Ascending aorta (tissue), 2 donors: ENCODE results near the gene CD1C. TPM values are rescaled to one million over a fixed set of nuclear protein-coding genes. Genes with fewer than 3 reads are reported as not detected.

Source experiments
- DNase-seq, 2 donors: peaks; one replicate each; pipeline ENCODE4 v3.0.0-alpha.2; 2019; ENCODE audit warnings: low spot score in 2 of 2
- H3K27ac ChIP-seq, 2 donors: fragments of 200-600 bp; sonication (generic); one replicate each; pipeline ENCODE4 v1.5.1; 2016 to 2017; ENCODE audit warnings: mild to moderate bottlenecking in 1 of 2
- H3K27me3 ChIP-seq: fragments of 200-600 bp; sonication (generic); one replicate; pipeline ENCODE4 v1.5.1; 2017
- H3K36me3 ChIP-seq, 2 donors: fragments of 200-600 bp; sonication (generic); one replicate each; pipeline ENCODE4 v1.5.1; 2016
- H3K4me1 ChIP-seq, 2 donors: fragments of 200-600 bp; sonication (generic); one replicate each; pipeline ENCODE4 v1.5.1; 2016 to 2017; ENCODE audit warnings: mild to moderate bottlenecking in 1 of 2
- H3K4me3 ChIP-seq, 2 donors: fragments of 200-600 bp; sonication (generic); one replicate each; pipeline ENCODE4 v1.5.1; 2016 to 2017; ENCODE audit warnings: mild to moderate bottlenecking in 1 of 2
- H3K9me3 ChIP-seq, 2 donors: fragments of 200-600 bp; sonication (generic); one replicate each; pipeline ENCODE4 v1.5.1; 2016
- CTCF ChIP-seq, 3 experiments: fragments of 200-600 bp in 2 of 3; fragments of 450-650 bp in 1 of 3; sonication (generic) in 2 of 3; IDR thresholded peaks; one replicate each; pipeline ENCODE4 v1.5.1; 2016 to 2019; ENCODE audit warnings: antibody characterized with exemption in 3 of 3, mild to moderate bottlenecking in 1 of 3, moderate library complexity in 1 of 3
- intact Hi-C: fragments of 100-400 bp; cut with DNase I; formaldehyde crosslinking; loops from one replicate; pipeline ENCODE4 v1.15.1; 2023
- total RNA-seq: library from RNA; depleted of rRNA; stranded (reverse); fragments of >200 nt; gene quantifications from one replicate; pipeline ENCODE4 v1.1.0, GENCODE V29; 2016

The CD1C gene
- not detected for total RNA-seq

GRCh38 chr1:158289811-158290210 is at the start of gene CD1C:
Gene CD1C (plus strand): TSS chr1:158289923. CDS start chr1:158290065, 142 bp downstream.
- no peaks in the 10 kb centered on the region for H3K36me3 ChIP-seq
- H3K4me3 ChIP-seq = no peak within 1 kb of the TSS
- no peaks in the 10 kb centered on the region for H3K4me1 ChIP-seq
- no peak for TF ChIP-seq CTCF (IDR thresholded peaks at IDR 0.05)
- no peak within 1 kb of the TSS for H3K27ac ChIP-seq
- intact Hi-C loops = no loop called here
- no peak for DNase-seq
- no peaks in the 10 kb centered on the region for H3K9me3 ChIP-seq
- H3K27me3 ChIP-seq = no peaks in the 10 kb centered on the region

DNA sequence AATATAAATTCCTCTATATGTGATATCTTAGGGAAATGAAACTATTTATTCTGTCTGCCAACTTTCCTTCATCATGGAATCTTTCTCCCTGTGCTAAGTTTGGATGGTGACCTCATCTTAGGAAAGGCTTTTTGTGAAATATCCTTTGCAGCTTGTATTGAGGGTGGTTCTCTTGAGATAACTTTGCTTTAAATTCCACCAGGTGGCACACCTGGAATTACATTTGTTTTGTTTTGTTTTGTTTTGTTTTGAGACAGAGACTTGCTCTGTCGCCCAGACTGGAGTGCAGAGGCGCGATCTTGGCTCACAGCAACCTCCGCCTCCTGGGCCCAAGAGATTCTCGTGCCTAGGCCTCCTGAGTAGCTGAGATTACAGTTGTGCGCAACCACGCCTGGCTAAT is 43.1 kb upstream of the CD1C start:
- no peaks in the 10 kb centered on the region for H3K36me3 ChIP-seq
- intact Hi-C loops = no loop called here

DNA sequence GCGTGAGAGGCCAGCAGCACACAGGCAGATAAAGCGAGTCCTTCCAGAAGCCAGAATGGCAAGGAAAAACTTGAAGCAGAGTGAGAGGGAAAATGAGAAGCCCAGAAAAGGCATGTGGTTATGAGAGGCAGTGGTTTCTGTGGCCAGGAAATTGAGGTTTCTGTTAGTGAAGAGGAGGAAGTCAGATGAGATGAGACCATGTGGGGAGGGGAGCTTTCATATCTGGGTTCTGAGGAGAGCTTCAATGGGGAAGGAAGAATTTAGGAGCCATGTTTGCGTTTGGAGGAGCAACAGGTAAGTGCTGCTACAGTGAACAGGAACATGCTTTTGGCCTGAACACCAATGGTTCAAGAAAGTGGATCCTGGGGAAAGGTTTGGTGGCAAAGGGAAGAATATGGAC is 41.6 kb upstream of the CD1C start:
- Histone ChIP-seq H3K36me3 (no peaks in the 10 kb centered on the region), H3K27me3 (no peaks in the 10 kb centered on the region), H3K4me1 (no peaks in the 10 kb centered on the region), H3K9me3 (no peaks in the 10 kb centered on the region), H3K4me3 (no peak overlapping the region), H3K27ac (no peak overlapping the region)
- no peak for TF ChIP-seq CTCF (IDR thresholded peaks at IDR 0.05)
- no peak for DNase-seq
- intact Hi-C loops = no loop called here

More for the DNA sequence above, 43.1 kb upstream of the CD1C start:
- no peak for DNase-seq
- Histone ChIP-seq H3K27ac (no peak overlapping the region), H3K27me3 (no peaks in the 10 kb centered on the region), H3K4me1 (no peaks in the 10 kb centered on the region), H3K9me3 (no peaks in the 10 kb centered on the region), H3K4me3 (no peak overlapping the region)
- TF ChIP-seq CTCF (IDR thresholded peaks at IDR 0.05) = no peak

DNA sequence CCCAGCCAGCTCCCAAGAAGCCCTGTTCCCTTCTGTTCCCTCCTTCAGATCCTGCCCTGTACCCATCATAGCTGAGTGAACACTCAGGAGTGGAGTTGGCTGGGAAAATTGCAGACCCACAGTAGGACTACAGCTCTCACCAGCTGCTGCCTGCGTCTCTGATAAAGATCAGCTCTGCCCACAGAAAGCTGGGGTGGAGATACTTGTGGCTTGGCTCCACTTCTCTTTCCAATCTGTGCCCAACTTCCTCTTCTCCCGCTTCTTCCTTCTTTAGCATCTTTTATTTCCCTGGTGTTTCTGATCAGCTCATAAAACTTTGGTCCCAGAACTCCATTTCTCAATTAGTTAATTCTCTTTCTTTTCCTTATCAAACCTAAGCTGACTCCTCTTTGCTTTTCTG is 41.0 kb upstream of the CD1C start:
- H3K36me3 ChIP-seq = no peaks in the 10 kb centered on the region

GRCh38 chr1:158249646-158250045 is 40.1 kb upstream of the CD1C start:
- H3K27ac ChIP-seq = no peak overlapping the region
- intact Hi-C loops = no loop called here
- TF ChIP-seq CTCF (IDR thresholded peaks at IDR 0.05) = no peak

More for the DNA sequence above, 41.0 kb upstream of the CD1C start:
- no peak for TF ChIP-seq CTCF (IDR thresholded peaks at IDR 0.05)
- intact Hi-C loops = no loop called here
- no peak overlapping the region for H3K4me3 ChIP-seq
- no peak overlapping the region for H3K27ac ChIP-seq
- H3K27me3 ChIP-seq = no peaks in the 10 kb centered on the region
- no peak for DNase-seq
- no peaks in the 10 kb centered on the region for H3K4me1 ChIP-seq
- no peaks in the 10 kb centered on the region for H3K9me3 ChIP-seq

GRCh38 chr1:158251163-158251562 is 38.6 kb upstream of the CD1C start:
- Histone ChIP-seq H3K9me3 (no peaks in the 10 kb centered on the region), H3K4me3 (no peak overlapping the region), H3K4me1 (no peaks in the 10 kb centered on the region), H3K36me3 (no peaks in the 10 kb centered on the region), H3K27me3 (no peaks in the 10 kb centered on the region), H3K27ac (no peak overlapping the region)
- intact Hi-C loops = no loop called here
- no peak for TF ChIP-seq CTCF (IDR thresholded peaks at IDR 0.05)
- DNase-seq = no peak

More at GRCh38 chr1:158249646-158250045, 40.1 kb upstream of the CD1C start:
- H3K36me3 ChIP-seq = no peaks in the 10 kb centered on the region
- no peaks in the 10 kb centered on the region for H3K27me3 ChIP-seq
- no peaks in the 10 kb centered on the region for H3K9me3 ChIP-seq
- no peak for DNase-seq
- no peaks in the 10 kb centered on the region for H3K4me1 ChIP-seq
- H3K4me3 ChIP-seq = no peak overlapping the region
